ENCODE results near the gene STIM2.
"Not testable (repeated sequence)": the region's sequence is repeated elsewhere in the genome, so short reads cannot be mapped to it uniquely, and the experiment has no call there.

The STIM2 gene

DNA sequence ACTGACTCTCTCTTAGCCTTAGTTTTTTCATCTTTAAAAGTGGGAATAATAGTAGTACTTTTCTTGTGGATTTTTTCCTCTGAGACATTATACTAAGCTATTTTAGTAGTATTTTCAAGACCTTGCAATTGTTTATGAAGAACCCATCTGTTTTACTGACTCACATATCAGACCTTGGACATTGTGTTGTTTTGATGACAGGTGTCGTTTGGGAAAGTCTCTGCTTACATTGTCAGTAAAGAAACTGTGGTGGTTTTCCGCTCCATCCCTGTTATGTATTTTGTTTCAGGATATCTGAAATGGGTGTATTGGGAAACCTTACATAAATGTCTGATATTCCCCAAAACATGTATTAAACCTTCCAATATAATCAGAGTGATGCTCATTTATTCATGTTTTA lies 92.2 kb downstream of the STIM2 start:
- DNase-seq (ENCODE audit: low read depth in 2 of 3, low spot score in 2 of 3), result no peak

DNA sequence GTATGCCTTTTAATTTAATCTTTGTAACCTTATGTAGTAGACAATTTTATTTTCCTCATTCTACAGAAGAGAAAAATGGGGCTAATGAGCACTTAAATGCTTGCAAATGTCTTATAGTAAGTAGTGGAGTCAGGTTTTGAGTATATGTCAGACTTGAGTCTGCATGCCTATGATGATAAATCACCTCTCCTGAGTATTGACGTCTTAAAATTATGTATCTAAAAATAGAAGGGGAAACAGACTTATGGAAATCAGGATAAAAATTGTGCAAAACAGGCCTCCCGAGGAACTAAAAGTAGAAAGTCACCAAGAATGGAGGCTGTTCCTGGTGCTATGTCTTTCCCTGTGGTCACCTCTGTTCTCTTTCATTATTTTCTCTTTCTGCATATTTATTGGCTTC lies 92.7 kb downstream of the STIM2 start:
- no peak for DNase-seq (ENCODE audit: low read depth in 2 of 3, low spot score in 2 of 3)

DNA sequence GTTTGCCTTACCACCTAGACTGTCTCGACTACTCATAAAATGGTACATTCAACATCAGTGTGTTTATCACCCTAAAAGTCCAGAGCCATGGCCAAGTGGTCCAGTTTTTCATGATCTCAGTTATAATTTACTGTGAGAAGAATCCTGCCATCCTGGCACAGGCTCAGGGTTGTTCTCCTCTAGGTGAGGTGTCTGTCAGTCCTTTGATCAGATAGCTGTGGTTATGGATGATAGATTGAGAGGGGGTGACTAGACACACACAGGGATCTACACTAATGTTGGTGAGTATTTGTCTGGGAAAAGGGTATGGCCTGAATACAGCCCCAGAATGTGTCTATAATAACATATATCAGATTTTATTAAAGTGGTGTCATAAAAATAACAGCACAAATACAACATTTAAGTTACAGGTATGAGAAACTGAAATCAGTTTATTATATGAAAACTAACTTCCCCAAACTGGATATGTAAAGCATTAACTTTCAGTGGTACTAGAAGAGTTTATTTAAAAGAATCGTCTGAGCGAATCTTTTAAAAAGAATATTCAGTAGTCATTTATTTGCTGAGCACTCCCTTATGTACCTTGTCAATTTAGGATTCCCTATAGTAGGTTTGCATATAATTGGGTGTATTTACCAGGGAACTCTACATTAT lies 93.3 kb downstream of the STIM2 start:
- DNase-seq (ENCODE audit: low read depth in 2 of 3, low spot score in 2 of 3), result no peak

DNA sequence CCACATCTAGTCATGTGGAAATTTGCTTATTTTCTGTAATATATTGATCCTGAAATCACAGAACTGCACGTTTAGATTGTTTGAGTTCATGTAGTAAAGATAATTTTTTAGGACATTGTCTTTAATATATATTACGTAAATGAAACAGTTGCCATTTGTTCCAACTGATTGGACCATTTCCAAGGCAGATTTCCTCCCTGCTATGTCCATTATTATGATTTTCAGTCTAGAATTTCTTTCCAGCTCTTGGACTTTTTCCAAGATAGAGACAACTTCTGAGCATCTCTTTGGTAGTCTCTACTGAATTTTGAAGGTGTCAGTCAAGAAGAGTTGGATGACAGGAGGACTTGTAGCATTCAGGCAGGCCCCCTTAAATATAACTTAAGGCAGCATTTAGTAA lies 94.6 kb downstream of the STIM2 start:
- DNase-seq (ENCODE audit: low read depth in 2 of 3, low spot score in 2 of 3), result no peak

DNA sequence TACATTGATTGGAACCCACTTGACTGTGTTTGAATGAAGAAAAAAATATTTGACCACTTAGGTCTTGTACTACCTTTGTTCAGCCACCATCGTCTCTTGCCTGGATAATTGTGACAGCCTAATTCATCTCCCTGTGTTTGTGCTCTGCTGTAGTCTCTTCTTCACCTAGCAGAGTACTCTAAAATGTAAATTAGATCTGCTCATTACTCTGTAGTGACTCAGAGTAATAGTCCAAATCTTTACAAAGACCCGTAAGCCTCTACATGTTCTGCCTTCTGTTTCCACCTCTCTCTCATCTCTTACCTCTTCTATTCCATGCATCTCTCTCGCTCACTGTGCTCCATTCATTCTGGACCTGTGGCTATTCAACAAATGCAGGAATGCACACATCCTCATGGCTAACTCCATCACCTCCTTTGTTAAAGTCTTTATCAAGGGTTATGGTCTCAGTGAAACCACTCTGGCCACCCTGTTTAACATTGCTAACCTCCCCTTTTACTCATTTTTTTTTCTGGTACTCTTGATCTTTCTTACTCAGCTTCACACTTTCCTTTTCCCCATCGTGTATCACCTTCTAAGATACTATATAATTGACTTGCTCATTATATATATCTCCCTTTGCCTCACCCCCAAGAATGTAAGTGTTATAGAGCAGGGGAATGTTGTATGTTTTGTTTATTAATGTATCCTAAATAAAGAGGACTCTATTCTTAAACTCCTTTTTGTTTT lies 98.4 kb downstream of the STIM2 start:
- no peak for DNase-seq (ENCODE audit: low read depth in 2 of 3, low spot score in 2 of 3)

DNA sequence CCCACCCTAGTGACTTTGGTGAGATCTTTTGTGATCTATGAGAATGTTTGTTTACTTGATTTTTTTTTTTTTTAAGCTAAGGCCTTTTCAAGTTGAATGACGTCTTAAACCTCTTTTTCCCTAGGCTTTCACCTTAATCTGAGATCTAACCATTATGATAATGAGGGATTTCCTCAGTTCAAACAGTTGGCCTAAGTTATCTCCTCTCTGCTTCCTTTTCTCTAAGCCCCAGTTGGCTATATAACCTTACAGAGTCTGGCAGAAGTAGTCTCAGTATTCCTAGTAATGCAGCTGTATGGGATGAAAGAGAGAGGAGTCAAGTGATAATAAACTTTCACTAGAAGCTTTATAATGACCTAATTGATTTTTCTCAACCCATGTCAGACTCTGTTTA lies 99.0 kb downstream of the STIM2 start:
- DNase-seq (ENCODE audit: low read depth in 2 of 3, low spot score in 2 of 3), result no peak

DNA sequence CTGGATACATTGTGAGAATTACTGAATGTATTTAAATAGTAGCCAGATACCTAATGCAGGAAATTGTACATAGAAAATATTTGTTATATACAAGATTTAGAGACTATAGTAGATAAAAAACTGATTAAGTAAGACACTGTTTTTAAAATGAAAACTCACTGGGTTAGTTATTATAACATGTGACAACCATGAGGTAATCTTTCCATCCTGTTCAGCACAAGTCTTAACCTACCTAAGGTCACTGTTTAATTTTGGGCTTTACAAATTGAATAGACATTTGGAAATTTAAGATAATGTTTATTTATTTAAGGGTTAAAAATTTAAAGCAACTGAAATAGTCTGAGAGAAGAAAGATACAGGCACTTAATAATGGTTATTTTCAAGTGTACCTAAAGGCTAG lies 102.1 kb downstream of the STIM2 start:
- DNase-seq (ENCODE audit: low read depth in 2 of 3, low spot score in 2 of 3), result no peak

DNA sequence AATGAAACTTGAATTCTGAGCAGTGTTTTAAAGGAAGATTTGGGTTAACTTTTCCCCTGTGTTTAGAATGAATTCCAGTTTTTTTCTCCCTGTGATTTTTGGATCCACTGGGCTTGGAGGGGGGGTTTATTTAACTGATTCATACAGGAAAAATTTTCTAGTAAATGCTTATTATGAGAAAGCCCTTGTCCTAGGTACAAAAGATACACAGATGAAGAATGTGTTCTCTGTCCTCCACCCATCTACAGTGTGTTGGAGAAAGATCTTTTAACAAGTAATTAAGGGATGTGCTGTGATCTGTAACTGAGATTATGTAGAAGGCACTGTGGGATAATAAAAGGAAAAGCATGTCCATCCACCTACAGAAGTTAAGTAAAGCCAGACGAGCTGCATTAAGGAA lies 103.9 kb downstream of the STIM2 start:
- no peak for DNase-seq (ENCODE audit: low read depth in 2 of 3, low spot score in 2 of 3)

DNA sequence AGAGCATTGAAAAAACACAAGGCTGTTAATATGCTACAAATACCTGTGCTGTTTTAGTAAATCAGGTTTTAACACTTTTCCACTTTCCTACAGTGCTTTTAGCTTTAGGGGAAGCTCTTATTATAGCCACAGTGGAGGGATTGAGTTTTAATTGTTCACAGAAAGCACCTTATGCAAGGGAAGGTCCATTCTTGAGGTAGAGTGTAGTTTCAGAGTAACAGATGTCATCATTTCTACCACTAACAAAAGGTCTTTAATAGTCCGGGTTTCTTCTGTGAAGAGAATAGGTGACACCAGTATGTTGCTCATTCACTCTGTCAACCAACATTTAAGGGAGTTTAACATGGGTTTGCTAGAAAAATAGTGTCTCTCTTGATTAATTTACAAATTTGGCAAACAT lies 104.4 kb downstream of the STIM2 start:
- DNase-seq (ENCODE audit: low read depth in 2 of 3, low spot score in 2 of 3), result no peak

DNA sequence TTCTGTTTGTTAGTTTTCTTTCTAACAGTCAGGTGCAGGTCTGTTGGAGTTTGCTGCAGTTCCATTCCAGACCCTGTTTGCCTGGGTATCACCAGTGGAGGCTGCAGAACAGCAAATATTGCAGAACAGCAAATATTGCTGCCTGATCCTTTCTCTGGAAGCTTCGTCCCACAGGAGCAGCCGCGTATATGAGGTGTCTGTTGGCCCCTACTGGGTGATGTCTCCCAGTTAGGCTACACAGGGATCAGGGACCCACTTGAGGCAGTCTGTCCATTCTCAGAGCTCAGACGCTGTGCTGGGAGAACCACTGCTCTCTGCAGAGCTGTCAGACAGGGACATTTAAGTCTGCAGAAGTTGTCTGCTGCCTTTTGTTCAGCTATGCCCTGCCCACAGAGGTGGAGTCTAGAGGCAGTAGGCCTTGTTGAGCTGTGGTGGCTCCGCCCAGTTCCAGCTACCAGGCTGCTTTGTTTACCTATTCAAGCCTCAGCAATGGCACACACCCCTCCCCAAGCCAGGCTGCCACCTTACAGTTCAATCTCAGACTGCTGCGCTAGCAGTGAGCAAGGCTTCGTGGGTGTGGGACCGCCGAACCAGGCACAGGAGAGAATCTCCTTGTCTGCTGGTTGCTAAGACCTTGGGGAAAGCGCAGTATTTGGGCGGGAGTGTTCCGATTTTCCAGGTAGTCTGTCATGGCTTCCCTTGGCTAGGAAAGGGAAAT lies 115.0 kb downstream of the STIM2 start:
- not testable (repeated sequence) for DNase-seq (ENCODE audit: low read depth in 2 of 3, low spot score in 2 of 3)

DNA sequence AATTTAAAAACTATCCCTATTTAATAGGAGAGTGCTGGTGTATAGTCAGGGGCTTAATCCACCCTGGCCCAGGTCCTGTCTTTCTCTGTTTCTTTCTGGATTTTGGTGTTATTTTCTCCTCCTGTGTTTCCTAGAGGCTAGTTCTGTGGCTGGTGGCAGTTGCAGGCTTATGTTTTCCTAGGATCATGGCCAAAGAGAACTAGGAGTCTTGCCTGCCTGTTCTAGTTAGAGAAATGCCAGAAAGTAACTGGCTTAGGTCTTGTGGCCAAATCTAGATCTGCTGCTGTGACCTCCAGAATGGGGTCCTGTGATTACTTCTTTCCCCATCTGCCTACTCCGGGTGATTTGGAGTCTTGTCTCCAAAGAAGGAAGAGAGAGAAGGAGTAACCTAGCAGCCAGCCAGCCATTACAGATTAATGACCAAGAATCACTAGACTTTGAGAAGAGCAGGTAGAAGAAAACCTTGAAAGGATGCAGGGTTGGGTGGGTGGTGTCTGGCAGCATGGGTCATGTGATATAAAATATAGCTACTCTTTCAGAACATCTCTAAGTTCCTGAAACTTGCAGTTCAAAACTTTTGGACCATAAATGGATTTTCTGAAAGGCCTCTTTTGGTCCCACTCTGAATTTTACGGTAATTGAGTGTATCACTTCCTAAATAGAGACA lies 117.9 kb downstream of the STIM2 start:
- no peak for DNase-seq (ENCODE audit: low read depth in 2 of 3, low spot score in 2 of 3)

DNA sequence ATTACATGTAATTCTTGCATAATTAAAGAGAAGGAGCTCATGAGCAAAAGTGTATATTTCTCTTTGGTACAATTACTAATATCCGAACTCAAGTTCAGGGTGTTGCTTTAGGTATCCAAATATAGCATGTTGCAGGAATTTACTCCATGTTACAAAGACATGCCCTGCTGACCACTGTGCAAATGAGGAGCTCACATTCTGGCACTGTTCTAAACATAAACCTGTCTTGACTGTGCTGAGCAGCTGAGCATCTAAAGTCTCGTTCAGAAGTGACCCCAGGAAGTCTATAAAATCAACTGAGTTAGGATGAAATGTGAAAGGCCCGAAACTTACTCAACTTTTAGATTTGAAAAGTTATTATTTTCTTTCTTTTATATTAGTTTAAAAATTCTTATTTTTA lies 124.3 kb downstream of the STIM2 start:
- DNase-seq (ENCODE audit: low read depth in 2 of 3, low spot score in 2 of 3), result no peak

DNA sequence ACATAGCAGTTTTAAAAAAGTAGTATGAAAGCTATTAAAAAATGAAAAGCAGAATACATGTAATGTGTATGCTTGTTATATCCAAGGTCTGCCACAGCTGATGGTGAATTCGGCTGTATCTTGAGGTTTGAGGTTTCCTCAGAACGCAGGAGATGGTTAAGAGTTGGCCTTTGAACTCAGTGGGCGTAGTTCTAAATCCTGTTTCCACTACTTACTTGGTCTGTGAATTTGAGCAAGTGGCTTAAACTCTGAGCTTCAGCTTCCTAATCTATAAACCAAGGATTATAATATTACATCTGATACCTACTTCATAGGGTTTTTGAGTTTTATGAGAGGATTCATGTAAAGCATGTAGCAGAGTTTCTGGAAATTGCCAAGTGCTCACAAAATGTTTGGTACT lies 125.2 kb downstream of the STIM2 start:
- no peak for DNase-seq (ENCODE audit: low read depth in 2 of 3, low spot score in 2 of 3)

DNA sequence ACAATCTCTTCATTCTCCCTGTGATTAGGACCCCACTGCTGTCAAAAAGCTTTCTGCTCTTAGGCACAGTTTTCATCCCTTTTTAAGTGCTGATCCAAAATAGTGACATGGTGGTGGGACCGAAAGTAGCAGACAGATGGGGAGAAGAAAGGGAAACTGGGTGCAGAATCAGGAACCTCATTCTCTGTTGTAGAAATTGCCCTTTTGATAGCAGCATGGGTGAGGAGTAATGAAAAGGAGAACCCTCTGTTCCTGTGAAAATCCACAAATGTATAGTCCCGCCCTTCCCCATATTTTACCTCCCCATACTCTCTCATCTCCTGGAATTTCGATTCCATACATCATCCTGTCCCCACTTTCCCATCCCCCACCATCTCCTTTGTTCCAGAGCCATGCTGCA lies 126.5 kb downstream of the STIM2 start:
- DNase-seq (ENCODE audit: low read depth in 2 of 3, low spot score in 2 of 3), result no peak

DNA sequence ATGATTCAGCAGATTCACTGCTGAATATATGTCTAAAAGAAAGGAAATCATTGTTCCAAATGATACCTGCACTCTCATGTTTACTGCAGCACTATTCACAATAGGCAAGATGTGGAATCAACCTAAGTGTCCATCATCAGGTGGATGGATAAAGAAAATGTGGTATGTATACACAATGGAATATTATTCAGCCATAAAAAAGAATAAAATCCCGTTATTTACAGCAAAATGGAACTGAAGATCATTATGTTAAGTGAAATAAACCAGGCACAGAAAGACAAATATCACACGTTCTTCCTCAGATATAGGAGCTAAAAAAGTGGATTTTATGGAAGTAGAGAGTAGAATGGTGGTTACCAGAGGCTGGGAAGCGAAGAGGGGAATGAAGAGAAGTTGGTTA lies 130.4 kb downstream of the STIM2 start:
- DNase-seq (ENCODE audit: low read depth in 2 of 3, low spot score in 2 of 3), result no peak

DNA sequence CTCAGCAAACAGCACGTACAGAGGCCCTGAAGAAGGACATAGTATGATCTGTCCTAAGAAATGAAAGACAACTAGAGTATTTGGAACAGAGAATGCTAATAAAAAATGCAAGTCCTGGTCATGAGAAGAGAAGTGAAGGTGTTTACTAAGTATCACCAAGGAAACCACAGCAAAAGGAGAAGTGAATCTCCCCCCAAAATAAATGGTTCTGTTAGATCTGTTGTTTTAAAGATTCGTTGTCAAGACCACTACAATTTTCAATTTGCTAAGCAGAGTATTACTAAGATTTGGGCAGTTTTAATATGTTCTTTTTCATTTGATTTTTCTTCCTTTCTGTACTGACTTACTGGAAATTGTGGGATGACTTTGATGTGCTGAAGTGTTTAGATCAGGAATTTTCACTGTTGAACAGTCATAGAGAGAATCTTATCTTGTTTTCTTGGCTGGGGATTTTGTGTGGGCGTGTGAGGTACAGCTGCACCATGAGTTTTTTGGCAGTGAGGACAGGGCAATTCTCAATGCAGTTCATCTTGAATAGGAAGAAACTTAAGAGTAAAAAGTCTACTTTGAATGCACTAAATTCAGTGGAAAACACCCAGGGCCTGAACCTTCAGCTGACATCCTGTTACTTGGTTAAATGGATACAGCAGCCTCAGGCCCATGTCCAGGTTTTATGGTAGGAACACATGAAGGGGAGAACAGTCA lies 132.2 kb downstream of the STIM2 start:
- no peak for DNase-seq (ENCODE audit: low read depth in 2 of 3, low spot score in 2 of 3)

DNA sequence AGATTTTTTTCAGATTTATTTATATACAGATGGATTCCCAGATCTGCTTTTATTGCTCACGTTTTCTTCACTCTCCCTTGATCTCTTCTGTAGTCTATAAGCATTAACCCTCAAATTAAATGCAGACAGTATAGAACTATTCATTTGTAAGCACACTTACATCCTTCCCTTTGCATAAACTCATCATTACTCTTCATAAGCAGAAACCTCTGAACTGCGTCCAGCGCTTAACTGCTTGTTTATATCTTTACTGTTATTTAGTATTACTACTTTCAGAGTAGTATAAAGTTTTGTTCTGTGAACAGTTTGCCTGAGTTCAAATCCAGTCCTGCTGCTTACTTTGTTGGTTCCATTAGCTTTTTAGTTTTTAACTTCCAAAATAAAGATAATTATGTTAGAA lies 132.9 kb downstream of the STIM2 start:
- DNase-seq (ENCODE audit: low read depth in 2 of 3, low spot score in 2 of 3), result no peak

DNA sequence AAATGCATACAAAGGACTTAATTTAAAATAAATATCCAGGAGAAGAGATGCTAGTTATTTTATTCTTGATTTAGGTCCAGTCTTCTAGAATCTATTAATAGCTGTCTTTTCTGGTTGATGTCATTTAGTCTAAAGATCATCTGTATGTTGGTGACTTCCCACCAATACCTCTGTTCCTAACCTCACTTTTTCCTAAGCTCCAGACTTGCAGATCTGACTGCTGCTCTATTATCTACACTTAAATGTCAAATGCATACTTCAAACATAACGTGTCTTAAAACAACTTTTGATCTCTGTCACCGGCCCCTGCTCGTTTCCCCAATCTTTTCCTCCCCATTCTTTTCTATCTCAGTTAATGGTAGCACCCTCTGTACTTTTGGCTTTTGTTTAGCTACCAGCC lies 133.3 kb downstream of the STIM2 start:
- no peak for DNase-seq (ENCODE audit: low read depth in 2 of 3, low spot score in 2 of 3)

DNA sequence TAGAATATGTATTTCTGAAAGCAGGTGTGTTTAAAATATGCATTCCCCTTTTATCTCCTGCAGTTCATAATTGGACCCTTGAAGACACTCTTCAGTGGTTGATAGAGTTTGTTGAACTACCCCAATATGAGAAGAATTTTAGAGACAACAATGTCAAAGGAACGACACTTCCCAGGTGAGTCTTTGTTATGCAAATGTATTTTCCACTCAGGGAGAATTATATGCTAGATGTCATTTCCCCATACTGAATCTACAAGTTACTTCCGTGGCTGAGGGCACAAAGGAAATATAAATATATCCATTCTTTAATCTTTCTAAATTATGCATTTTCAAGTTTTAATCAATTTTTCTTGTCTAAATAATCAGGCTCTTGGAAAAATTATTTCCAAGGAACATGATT lies 134.7 kb downstream of the STIM2 start:
- DNase-seq (ENCODE audit: low read depth in 2 of 3, low spot score in 2 of 3), result no peak

DNA sequence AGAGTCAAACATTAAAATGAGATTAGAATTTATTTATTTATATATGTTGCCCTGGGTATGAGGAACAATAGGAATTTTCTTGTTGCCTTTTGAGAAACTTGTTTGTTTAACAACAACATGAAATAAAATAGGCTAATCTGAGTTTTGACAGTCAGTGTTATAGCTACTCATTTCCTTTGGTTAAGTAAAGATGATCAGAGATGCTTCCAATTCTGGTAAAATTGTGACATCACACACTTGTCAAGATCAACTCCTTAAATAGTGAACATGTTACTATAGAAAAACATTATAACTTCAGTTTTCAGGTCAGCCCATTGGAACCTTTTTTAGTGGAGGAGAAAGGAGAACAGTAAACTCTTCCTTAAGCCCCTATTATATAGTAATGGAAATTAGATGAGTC lies 136.1 kb downstream of the STIM2 start:
- no peak for DNase-seq (ENCODE audit: low read depth in 2 of 3, low spot score in 2 of 3)

DNA sequence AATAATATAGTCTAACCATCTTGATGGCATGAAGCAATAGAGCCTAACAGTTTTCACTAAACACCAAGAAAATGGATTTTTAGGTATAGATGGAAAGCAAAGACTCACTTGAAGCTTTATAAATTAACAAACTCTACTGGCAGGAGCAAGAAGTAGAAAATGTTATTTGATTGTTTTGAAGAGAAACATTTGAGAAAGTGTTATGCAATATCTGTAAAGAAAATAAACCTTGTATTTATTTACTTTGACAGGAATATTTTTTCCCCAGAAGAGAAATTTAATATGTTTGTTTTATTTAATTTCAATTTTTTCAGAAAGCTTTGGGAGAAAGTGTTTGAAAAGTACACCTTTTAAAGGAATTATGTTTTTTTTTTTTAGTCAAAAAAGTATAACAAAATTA lies 139.0 kb downstream of the STIM2 start:
- no peak for DNase-seq (ENCODE audit: low read depth in 2 of 3, low spot score in 2 of 3)
